Prostate gland (tissue), 2 donors: ENCODE measurements around the gene SCTR.

ENCODE experiments used
- CTCF ChIP-seq, 4 experiments: fragments of 200-600 bp in 2 of 4; fragments of 450-650 bp in 2 of 4; sonication (generic) in 2 of 4; IDR thresholded peaks; 1 replicate in 3 of 4; 2 replicates in 1 of 4; pipeline ENCODE4 v1.5.1; 2016 to 2019; ENCODE audit warnings: antibody characterized with exemption in 4 of 4, mild to moderate bottlenecking in 2 of 4, moderate library complexity in 2 of 4
- POLR2AphosphoS5 ChIP-seq: sonication (generic); formaldehyde crosslinking; IDR thresholded peaks from one replicate; pipeline ENCODE4 v1.6.1; 2017; ENCODE audit warnings: antibody characterized with exemption

- TF ChIP-seq POLR2AphosphoS5 = no peak
- TF ChIP-seq CTCF (IDR thresholded peaks at IDR 0.05) = no peak
Observed at GRCh38 chr2:119417908-119418307, 106.4 kb downstream of the SCTR start.
